HG03139 (cell line): Measurements from ENCODE around the gene CCDC158.
"Not testable (repeated sequence)": the region's sequence is repeated elsewhere in the genome, so short reads cannot be mapped to it uniquely, and the experiment has no call there.

Experiments
- ATAC-seq: cut with Tn5 transposase; IDR thresholded peaks from one replicate; pipeline ENCODE4 v1.9.1; 2021; ENCODE audit not compliant: unreplicated experiment

Gene CCDC158

DNA sequence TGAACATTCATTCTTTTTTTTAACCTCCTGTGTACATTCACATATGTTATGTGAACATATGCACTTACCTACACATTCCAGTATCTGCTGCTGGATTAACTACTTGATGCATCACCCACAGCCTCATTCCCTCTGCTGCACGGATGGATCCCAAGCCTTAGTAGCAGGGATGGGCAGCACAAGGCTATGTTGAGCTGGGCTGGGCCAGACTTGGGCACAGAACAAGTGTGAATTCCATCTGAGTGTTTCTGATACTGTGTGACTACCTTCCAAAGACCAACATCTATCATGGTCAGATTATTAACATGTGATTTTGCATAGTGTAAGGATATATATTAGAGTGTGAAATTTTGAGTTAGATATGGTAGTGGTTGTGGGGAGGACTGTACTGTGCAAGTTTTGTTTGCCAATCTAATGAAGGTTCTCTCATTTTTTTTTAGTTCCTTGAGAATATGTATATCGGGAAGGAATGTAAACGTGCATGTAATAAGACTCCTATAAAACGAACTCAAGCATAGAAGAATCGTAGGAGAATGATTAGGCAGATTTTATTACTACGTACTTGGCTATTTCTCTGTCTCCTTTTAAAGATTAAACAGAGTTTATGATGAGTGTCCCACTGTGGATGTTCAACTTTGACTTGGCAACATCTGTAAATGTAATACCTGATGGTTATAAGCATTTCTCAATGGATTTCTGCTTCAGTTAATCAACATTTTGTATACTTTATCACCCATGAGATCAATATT lies 137.8 kb downstream of the CCDC158 start:
- no peak for ATAC-seq

DNA sequence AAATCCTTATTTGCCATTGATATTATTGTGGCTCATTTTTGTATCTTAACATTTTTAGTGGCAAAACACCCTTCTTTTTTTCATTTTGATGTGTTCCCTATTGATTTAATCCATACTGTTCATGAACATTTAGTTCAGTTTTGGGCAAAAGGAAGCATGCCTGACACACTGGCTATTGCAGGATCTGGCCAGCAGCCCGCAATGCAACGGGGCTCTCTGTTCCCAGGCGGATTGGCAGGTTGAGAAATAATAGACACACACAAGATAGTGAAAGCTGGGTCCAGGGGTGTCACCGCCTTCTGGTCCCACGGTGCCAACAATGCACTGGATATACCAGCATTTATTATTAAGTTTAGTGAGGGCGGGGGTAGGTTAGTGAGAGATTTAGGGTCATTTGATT lies 139.3 kb downstream of the CCDC158 start:
- not testable (repeated sequence) for ATAC-seq

DNA sequence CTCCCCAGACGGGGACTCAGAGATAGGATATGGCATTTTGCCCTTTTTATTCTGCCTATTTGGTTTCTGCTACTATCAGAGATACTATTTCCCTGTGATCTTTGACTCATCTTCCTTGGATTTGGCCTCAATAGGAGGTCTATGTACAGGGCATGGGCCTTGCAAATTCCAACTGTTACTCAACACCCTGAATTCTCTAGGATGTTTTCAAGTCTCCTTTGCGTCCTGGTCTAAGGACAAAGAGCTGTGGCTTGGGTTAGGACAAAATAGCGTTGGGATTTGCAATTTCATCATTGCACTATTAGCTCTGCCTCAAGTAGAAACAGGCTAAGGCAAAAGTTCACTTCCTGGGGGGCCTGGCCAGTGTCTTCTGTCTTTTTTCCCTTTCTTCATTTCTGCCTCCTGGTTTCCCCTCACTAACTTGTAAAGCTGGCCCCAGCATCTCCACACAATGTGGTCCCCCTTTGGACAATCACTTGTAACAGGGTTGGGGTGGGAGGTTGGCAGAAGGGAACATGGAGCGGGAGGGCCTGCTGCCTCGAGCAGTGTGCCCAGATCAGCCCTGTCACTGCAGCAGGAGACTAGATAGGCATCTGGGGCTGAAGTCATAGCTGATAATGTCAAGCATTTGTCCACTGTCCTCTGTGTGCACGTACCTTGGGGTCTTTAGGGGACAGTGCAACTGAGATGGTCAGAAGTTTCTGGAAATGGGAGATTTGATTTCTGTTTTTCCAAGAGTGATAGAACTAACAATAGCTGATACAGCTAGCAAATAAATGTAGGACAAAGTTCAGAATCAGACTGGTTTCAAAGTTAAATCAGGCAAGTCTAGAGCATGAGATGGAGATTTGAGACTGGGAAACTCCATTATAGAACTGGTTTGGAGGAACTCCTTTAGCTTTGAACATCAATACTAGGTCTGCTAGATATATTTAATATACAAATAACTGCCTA lies 140.2 kb downstream of the CCDC158 start:
- ATAC-seq = no peak

DNA sequence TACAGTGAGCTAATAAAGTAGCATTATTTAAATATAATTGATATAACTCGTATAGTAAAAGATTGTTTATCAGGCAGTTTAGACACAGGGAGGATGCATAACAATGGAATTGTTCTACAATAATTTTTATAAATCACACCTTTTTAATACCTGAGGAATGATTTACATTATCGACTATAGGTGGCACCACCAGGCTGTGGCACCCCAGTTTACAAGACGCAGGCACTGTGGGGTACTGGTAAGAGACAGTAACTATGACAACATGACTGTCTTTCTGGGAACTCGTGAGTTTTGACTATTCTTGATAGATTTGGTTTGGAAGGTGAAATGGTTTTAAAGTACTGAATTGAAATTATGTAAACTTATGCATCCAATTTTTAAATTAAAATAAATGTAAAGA lies 141.5 kb downstream of the CCDC158 start:
- no peak for ATAC-seq

DNA sequence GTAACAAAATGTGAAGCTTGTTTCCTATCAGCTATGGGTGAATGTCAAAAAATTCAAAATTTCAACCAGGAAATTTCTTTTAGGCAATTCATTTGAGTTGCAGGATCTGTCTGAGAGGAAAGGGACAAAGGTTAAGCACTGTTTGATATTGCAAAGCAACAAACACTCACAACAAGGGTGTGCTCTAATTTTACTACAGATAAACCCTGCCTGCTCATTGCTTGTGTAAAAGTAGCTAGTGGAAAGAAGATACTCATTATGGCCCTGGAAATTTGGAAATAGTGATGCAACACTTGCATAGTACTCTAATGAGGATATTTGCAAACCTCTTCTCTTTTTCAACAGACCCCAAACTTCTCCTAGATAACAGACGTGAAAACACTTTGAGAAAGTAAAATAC lies 142.4 kb downstream of the CCDC158 start:
- ATAC-seq = no peak

DNA sequence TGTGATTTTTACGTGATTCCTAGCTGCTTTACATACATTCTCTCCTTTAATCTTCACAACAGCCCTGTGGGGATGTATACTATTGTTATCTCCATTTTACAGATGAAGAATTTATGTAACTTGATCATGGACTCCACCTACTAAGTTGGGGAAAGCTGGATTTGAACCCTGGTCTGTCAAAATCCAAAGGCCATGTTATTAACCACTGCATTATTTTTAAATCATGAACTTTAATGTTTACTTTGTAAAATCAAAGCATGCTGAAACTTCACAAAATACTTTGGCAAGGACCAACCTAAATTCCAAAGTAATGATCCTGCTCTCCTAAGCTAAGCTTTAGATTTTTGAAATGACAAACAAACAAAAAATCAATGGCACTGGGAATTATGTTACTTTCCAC lies 143.3 kb downstream of the CCDC158 start:
- no peak for ATAC-seq

DNA sequence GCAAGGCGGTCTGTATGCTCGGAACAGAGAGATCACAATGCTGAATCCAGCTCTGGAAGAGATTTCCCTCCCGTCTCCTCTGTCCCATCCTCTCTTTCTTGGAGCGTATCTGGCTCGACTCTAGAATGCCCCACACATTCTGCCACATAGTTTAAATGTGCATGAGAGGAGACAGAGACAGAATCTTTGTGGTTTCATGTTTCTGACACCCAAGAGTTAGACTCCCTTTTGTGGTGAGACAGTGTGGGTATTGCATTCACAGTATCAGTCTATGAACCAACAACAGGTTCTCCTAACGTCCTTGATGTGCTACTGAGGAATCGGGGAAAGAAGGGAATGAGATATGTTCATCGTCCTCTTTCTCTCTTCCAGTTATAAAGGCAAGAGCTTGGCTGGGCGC lies 144.1 kb downstream of the CCDC158 start:
- no peak for ATAC-seq

DNA sequence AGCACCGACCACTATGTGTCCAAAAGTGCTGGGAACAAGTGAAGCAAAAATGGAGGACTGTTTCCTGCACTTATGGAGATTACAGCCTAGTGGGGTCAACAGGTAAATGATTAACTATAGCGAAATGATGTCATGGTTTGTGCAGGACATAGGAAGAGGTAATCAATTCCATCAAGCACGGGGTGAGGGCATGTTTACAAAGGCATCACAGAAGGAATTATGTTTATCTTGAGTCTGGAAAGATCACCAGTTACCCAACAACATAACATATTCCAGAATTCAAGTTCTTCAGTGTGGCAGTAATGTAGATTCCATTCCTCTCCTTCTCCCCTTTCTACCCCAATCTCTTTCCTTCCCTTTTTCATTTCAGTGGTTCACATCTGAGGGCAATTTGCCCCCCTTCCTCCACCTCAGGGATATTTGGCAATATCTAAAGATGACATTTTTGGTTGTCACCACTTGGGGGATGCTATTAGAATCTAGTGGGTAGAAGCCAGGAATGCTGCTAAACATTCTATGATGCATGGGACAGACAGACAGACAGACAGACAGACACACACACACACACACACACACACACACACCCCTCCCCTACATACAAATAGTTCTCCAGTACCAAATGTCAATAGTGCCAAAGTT lies 145.3 kb downstream of the CCDC158 start:
- ATAC-seq = no peak

DNA sequence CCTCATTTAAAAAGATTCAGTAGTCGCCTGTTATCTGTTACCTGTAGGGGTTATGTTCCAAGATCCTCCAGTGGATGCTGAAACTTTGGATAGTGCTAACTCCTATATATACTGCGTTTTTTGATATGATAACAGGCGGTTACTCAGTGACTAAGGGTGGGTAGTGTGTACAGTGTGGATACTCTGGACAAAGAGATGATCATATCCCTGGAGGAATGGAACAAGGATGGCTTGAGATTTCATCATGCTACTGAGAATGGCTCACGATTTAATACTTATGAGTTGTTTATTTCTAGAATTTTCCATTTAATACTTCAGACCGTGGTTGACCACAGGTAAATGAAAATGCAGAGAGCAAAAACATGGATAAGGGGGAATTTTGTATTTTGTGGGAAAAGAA lies 147.9 kb downstream of the CCDC158 start:
- no peak for ATAC-seq

DNA sequence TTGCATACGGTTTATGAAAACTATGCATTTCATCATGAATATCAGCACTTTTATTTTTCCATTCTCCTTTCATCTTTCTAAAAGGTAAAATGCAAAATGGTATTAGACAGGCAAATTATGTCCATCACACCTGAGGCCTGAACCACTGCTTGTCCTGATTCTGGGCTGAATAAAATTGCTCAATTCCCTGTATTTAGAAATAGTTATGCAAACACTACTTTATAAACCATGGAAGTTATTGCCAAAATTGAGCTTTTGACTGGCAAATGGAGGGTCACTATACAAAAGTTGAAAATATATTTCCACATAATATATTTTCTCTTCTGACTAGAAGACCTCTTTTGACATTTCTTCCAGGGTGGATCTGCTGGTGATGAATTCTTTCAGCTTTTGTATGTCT lies 148.4 kb downstream of the CCDC158 start:
- ATAC-seq = no peak

DNA sequence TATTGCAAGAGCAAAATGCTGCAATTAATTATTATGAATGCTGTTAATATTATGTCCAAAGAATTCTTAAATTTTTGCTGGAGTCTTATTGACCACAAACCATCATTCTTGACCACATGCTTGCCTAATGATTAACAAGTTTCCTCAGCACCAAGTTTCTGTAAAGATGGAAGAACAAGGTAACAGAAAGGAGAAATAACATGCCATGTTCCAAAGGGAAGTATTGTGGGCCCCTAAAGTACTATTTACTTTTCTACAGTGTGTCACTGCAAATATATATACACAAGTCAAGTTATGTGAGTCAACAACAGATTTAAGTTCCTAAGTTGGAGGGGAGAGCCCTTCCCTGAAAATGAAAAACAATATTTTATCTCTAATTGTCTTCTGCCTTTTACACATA lies 148.9 kb downstream of the CCDC158 start:
- ATAC-seq = no peak

DNA sequence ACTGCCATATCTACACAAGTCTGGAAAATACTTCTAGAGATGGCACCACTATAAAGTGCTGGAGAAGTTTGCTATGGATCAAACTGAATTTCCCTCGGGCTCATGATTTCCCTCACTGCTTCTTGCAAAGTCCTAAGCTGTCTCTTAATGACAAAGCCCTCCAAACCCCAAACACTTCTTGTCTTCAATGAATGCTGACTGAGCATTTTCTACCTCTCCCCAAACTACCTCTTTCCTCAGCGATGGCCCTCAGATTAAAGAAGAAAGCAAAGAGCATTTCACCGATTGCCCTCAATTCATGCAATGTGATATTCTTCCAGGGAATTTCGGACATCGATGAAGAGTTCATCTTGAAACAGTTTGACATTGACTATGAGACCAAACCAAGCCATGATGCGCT lies 149.7 kb downstream of the CCDC158 start:
- no peak for ATAC-seq

DNA sequence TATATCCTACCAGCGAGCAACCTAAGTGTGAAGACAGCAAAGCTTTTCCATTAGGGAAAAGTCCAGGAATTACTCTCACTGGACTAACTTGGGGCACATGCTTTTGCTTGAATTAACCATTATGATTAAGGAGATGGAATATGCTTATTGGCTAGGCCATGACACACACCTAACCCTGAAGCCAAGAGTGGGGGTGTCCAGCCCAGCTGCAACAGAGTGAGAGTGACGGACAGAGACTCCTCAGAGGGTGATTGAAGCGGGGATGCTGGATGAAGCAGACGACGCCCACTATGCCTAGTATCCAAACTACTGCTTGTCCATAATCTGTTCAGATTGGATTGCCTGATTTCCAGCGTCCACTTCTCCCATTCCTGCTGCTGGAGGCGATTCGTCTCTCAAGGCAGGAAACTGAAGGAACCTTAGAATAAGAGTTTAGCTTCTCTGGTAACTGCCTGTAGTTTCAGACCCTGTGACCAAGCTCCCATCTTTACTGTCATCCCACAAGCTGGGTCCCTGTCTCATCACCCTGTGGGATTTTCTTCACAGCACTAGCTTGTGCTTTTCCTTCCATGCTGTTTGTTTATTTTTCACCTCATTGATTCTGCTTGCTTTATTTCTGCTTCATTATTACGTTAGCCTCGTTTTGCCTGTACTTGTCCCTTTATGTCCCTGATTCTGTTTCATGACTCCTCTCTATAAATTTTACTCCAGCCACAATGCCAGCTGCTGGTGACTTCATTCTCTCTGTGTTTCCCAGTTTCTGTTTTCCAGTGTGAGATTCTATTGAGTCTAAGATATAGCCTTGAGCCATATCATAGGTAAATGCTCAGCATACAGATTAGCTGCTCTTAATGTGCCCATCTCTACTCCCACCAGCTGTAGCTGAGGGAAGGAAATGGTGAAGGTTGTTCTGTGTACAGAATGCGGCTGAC lies 150.4 kb downstream of the CCDC158 start:
- ATAC-seq = no peak

DNA sequence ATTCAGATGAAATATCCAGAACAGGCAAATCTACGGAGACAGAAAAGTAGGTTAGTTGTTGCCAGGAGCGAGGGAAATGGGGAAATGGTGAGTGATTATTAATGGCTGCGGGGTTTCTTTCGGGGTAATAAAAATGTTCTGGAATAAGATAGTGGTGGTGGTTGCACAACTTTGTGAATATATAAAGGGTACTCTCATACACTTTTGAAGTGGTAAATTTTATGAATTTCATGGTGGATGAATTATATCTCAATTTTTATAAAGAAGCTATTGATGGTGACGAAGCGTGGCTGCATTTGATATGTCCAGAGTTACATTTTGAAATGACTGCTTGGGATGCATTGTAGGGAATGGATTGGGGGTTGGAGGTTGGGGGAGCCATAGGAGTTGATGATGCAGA lies 153.1 kb downstream of the CCDC158 start:
- no peak for ATAC-seq

DNA sequence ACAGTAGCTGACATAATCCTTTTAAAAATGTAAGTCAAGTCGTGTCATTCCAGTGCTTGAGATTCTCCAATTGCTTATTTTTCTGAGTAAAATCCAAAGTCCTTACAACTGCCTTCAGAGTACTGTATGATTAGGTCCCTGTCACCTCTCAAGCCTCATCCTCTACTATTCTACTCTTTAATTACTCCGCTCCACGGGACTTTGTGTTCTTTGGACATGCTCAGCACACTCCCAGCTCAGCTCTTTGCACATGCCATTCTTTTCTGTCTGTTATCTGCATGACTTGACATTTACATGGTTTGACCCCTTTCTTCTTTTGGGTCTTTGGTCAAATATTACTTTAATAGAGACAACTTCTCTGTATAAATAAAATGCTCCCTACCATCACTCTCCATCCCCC lies 154.3 kb downstream of the CCDC158 start:
- no peak for ATAC-seq

DNA sequence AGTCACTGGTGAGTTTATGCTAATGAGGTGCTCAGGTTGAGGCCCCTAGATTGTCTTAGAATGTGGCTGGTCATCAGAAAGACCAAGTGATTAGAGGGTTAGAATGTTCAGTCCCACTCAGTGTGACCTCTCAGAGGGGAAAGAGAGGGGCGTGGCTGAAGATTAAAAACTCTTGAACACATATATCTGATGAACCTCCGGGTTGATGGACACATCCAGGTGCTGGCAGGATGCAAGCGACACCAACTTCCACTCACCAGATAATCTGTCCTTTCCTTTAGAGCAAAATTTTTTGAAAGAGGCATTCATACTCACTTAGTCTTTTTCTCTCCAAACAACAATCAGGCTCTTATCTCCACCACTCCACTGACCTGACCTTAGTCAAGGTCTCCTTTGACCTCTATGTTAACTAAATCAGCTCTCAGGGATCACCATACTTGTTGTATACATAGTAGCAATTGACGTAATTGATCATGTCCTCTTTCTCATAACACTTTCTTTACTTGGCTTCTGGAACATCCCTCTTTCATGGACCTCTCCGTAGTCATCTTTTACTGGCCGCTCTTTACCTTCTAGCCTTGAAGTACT lies 155.2 kb downstream of the CCDC158 start:
- no peak for ATAC-seq
